GM18858 (cell line): ENCODE results near the gene CAMSAP1.

Experiments
- ATAC-seq: cut with Tn5 transposase; IDR thresholded peaks from one replicate; pipeline ENCODE4 v1.9.1; 2021; ENCODE audit not compliant: unreplicated experiment

The CAMSAP1 gene

DNA sequence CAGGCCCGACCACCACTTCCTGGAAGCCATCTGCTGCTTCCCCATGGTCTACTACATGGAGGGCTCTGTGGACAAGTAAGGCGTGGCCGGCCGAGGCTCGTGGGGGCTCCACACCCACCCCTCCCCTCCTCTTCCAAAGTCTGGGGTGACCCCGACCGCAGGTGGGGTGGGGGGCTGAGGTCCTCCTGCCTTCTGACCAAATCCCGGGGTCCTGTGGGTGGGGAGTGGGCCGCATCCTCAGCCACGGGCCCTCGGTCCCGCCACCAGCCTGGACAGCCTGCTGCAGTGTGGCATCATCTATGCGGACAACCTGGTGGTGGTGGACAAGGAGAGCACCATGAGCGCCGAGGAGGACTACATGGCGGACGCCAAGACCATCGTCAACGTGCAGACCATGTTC, 128.9 kb downstream of the CAMSAP1 start:
- no peak for ATAC-seq

DNA sequence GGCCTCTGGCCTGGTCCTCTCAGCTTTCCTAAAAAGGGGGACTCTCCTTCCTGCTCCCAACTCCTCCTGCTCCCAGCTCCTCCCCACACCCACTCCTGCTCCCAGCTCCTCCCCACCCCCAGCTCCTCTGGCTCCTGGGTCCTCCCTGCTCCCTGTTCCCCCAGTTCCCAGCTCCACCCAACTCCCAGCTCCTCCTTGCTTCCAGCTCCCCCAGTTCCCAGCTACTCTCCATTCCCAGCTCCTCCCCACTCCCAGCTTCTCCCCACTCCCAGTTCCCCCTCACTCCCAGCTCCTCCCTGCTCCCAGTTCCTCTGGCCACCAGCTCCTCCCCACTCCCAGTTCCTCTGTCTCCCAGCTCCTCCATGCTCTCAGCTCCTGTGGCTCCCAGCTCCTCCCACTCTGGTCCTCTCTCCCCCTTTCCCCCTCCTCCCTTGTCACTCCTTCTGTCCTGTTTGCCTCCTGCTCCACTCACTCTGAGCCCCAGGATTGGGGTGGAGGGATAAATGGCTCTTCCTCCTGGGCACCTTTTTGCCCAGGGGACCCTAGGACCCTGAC, 129.6 kb downstream of the CAMSAP1 start:
- ATAC-seq, result no peak

DNA sequence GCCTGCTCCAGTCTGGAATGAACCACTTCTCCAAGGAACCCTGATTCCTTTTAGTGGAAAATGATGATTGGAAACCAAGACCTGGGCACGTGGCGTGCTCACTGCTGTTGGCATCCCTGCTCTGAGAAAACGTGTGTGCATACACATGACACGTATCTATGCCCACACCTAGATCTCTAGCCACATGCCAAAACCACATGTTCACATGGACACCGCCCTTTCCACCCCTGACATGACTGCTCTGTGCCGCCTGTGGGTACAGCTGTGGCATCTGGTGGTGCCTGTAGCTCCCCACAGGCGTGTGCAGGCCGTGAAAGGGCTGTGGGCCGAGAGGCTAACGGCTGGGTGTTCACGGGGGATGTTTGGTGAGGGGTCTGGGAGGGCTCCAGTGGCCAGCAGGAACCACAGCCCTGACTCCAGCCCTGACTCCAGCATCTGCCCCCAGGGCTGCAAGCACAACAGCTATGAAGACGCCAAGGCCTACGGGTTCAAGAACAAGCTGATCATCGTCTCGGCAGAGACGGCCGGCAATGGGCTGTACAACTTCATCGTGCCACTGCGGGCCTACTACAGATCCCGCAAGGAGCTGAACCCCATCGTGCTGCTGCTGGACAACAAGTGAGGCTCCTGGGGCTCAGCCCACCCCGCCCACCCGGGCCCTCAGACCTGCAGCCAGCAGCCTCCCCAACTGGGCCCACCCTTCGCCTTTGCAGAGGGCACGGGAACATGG, 130.3 kb downstream of the CAMSAP1 start:
- no peak for ATAC-seq

DNA sequence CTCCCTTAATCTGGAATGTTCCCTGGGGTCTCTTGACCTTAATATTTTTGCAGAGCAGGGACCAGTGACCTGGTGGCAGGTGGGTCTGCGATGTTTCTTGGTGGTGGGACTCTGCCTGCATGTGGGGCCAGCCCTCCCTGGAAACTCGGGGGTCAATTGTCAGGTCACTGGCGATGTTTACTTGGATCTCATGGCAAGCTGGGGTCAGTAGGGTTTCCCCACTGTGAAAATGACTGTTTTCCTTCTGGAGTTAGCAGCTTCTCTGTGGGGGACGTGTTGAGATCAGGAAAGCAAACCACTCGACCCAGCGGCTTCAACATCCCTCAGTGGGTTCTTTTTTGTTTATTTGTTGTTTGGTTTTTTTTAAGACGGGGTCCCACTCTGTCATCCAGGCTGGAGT, 131.4 kb downstream of the CAMSAP1 start:
- no peak for ATAC-seq

DNA sequence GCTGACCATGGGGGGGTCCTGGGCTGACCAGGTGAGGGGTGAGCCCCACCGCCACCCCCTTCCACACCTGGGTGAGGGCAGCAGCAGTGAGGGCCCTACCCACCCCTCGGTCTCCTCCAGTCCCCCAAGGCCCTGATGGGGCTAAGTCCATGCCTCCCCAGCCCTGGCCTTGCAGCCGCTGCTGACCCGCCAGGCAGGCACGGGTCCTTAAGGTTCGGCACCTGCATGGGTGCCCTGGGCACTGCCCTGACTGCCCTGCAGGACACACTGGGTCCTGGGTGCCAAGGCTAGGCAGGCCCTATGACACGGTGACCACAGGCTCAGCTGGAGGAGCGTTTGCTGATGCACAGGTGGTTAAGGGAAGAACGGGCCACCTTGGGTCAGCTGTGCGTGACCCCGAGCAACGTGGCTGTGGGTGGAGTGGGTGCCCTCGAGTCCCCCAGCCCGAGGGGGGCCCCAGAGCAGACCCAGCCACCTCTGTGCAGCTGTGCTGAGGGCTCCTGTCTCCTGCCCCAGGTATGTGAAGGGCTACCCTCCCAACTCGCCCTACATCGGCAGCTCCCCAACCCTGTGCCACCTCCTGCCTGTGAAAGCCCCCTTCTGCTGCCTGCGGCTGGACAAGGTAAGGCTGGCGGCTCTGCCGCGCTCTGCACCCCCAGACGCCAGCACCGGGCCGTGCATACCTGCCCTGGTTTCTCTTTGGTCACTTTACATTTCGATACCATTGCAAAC, 132.4 kb downstream of the CAMSAP1 start:
- no peak for ATAC-seq

DNA sequence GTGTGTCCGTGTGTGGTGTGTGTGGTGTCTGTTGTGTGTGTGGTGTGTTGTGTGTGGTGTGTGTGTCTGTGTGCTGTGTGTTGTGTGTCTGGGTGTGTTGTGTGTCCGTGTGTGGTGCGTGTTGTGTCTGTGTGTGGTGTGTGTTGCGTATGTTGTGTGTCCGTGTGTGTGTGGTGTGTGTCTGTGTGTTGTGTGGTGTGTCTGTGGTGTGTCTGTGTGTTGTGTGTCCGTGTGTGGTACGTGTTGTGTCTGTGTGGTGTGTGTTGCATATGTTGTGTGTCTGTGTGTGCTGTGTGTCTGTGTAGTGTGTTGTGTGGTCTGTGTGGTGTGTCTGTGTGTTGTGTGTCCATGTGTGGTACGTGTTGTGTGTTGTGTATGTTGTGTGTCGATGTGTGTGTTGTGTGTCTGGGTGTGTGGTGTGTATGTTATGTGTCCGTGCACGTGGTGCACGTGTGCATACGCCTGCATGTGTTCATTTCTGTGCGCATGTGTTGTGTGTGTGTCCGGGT, 133.1 kb downstream of the CAMSAP1 start:
- no peak for ATAC-seq

DNA sequence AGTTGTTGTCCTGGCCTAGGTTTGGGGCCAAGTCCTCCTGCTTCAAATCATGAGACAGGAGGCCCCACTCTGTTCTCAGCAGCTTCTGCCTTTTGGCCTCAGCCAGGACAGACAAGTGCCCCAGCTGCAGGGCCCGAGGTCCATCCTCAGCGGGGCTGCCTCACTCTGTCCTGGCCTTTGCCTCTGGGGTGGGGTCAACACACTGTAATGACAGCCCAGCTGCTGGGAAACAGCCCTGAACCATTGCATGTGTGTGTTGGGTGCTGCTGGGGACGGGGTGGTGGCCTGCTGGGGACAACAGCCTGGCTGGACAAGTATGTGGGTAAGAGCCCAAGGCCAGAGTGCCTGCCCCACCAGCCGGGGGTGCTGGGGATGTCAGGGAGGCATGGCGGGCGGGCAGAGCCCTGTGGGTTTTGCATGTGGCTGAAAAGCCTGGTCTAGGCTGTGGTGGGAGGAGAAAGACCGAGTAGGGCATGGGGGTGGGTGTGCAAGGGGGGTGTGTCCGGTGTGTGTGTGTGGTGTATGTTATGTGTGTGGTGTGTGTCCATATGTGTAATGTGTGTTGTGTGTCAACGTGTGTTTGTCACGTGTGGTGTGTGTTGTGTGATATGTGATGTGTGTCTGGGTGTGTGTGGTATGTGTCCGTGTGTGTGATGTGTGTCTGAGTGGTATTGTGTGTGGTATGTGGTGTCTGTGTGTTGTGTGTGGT, 133.7 kb downstream of the CAMSAP1 start:
- no peak for ATAC-seq

DNA sequence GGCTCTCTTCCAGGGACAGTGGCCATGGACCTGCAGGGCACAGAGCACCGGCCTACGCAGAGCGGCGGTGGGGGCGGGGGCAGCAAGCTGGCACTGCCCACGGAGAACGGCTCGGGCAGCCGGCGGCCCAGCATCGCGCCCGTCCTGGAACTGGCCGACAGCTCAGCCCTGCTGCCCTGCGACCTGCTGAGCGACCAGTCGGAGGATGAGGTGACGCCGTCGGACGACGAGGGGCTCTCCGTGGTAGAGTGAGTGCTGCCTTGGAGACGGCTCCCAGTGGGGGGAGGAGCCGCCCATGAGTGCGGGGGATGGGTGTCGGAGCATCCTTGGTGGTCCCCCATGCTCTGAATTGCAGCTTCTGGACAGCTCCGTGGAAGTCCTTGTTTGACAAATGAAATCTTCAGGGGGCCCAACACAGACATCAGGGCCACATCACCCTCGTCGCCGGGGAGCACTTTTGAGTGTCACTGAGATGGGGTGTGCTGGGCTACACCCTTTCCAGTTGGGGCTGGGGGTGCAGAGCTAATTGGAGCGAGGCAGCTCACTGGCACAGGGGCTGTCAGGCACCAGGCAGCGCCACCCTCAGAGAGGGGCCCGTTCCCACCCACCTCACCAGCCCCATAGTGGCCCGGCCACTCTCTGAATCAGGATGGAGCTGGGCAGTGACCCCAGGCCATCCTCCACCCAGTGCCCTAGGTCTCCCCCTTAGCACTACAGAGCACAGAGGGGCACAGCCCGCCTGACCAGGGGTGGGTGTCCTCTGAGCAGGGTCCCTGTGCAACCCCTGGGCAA, 134.4 kb downstream of the CAMSAP1 start:
- ATAC-seq, result no peak

DNA sequence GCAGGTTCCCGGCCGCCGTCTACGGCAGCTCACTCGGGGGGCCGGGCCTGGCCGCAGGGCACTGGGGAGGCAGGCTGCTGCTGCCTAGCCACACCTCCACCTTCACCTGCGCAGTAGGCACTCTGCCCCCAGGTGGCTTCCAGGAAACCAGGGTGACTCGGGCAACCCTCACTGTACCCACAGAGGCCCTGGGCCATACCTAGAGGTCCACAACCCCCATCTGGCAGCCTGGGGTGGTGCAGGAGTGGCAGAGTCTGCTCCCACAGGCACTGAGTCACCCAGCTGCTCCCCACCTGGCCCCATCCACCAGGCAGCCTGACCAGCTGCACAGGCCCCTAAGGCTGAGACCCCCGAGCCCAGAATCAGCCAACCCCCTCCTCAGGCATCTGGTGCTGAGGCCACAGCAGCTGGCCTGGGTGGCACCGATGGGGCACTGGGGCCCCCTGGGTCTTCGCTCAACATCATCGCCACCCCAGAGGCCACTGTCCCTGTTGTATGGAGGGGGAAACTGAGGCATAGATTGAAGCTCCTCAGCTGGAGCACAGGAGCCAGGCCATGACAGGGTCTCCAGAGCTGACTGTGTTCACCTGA, 135.2 kb downstream of the CAMSAP1 start:
- no peak for ATAC-seq

DNA sequence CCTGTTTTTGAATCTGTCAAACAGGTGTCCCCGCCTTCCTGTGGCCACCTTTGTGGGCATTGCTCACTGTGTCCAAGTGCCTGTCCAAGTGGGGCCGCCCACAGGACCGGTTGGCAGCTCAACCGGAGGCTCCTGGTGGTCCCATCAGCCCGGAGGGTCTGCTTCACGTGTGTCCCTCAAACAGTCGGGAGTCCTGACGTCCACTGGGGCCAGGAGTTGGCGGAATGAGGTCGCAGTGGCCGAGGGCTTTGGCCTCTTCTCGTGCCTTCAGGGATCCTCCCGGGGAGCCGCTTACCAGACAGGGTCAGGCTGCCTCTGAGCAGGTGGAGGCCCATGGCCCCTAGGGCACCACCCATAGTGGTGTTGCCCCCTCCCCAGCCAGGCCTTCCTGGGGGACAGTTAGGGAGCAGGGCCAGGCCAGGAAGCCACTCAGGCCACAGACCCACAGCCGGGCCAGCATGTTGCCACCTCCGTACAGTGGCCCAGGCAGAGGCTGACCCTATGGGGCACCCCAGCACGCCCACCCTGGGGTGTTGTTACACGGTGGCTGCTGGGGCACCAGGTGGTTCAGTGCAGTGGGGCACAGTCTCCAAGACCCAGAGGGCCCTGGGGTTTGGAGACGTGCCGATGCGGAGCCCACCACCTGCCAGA, 135.8 kb downstream of the CAMSAP1 start:
- ATAC-seq, result no peak

DNA sequence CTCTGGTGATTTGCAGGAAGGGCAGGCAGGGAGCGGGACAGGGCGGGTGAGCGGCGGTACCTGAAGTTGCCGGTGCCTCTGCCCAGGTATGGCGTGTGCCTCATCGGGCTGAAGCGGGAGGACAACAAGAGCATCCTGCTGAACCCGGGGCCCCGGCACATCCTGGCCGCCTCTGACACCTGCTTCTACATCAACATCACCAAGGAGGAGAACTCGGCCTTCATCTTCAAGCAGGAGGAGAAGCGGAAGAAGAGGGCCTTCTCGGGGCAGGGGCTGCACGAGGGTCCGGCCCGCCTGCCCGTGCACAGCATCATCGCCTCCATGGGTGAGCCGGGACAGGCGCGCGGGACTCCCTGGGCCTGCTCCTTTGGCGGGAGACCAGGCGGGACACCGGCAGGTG, 136.6 kb downstream of the CAMSAP1 start:
- no peak for ATAC-seq

DNA sequence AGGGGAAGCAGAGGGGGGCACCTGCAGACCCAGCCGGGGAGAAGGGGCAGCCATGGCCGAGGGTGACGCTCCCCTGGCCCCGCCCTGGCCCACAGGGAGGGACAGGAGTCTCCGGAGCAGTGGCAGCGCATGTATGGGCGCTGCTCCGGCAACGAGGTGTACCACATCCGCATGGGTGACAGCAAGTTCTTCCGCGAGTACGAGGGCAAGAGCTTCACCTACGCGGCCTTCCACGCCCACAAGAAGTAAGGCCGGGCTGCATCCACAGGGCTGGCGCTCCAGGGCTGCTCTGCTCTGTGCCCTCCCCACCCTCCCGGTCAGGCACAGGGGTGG, 137.2 kb downstream of the CAMSAP1 start:
- ATAC-seq, result no peak

DNA sequence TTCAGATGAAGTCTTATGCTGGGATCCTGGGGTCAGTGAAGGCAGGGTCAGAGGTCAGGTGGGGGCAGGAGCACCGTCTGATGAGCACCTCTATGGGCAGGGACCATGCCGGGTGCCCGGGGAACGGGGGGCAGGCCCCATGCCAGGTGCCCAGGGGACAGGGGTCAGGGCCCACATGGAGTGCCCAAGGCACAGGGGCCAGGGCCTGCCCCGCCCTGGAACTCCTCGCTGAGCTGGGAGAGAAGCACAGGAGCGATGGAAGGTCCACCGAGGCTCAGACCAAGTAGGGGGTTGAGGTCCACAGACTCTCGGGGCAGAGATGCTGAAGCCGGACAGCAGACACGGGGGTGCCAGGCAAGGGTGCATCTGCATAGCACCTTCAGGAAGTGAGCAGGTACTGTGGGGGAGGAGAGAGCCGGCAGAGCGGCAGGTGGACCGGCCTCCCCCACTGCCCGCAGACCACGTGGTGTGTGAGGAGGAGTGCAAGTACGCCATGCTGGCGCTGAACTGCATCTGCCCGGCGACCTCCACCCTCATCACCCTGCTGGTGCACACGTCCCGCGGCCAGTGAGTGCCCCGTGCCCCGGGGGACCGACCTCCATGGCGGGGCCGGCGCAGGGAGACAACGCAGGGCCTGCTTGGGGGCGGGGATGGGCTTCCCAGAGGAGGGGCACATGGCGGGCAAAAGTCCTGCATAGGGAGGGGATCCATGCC, 137.7 kb downstream of the CAMSAP1 start:
- no peak for ATAC-seq

DNA sequence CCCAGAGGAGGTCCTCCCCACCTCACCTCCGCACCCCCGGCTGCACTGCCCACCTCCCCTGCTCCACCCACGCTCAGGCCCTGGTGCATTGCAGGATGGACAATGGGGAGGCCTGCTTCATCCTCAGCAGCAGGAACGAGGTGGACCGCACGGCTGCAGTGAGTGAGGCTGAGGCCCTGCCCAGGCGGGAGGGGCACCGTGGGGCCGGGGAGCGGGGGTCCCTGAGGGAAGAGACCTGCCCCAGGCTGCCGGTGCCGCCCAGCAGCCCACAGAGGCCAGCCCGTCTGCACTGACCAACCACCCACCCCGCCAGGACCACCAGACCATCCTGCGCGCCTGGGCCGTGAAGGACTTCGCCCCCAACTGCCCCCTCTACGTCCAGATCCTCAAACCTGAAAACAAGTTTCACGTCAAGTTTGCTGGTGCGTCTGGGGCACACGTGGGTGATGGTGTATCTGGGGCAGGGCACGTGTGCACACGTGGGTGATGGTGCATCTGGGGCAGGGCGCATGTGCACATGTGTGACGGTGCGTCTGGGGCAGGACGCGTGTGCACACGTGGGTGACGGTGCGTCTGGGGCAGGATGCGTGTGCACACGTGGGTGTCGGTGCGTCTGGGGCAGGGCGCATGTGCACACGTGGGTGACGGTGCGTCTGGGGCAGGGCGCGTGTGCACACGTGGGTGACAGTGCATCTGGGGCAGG, 138.7 kb downstream of the CAMSAP1 start:
- no peak for ATAC-seq

DNA sequence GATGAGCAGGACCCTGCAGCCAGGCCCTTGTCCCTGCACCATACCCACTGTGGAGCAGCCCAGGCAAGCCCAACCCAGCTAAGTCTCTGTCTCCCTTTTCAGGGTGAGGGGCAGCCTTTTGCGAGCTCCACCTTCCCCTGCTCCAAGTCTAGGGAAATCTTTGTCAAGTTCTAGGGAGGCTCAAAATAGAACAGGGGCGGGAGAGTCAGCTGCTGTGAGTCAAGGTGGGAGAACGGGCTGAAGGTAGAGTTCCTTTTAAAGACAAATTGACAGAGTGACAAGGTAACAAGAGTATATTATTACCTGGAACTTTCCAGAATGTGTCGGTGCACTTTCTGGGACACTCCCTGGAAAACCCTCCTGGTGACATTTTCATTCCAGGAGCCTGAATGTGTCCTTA, 140.6 kb downstream of the CAMSAP1 start:
- ATAC-seq, result no peak

DNA sequence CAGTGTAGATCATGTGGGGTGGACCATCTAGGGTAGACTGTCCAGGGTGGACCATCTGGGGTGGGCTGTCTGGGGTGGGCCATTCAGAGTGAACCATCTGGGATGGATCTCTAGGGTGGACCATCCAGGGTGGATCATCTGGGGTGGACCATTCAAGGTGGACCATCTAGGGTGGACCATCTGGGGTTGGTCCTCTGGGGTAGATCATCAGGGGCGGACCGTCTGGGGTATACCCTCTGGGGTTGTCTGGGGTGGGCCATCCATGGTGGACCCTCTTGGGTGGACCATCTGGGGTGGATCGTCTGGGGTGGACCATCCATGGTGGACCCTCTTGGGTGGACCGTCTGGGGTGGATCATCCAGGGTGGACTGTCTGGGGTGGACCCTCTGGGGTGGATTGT, 141.1 kb downstream of the CAMSAP1 start:
- no peak for ATAC-seq

DNA sequence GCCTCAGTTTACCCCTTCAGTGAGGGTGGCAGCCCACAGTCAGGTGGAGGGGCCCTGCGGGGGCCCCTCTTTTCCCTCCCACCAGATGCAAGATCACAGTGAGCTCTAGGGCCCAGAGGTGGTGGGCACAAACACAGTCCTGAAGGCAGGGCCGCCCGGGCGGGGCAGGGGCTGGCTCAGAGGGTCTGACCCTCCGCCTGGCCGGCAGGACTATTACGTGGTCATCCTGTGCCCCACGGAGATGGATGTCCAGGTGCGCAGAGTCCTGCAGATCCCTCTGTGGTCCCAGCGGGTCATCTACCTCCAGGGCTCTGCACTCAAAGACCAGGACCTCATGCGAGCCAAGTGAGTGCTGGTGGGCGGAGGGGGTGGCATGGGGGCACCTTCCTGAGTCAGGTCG, 141.9 kb downstream of the CAMSAP1 start:
- ATAC-seq, result no peak

DNA sequence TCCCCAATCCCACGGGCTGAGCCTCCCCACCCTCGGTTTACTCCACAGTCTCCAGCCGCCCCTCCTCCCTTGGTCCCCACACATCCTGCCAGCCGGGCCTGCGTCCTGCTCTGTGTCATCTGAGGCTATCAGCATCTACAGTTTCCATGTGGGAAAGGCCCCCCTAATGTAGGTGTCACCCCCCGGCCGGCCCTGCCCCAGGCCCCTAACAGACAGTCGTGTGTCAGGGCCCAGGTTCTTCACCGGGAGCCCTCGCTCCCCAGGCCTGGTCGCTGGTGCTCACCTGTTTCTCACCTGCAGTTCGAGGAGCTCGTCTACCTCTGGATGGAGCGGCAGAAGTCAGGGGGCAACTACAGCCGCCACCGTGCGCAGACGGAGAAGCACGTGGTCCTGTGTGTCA, 142.6 kb downstream of the CAMSAP1 start:
- ATAC-seq, result no peak
